Choroid plexus epithelial cell (primary cell): Measurements from ENCODE around the gene PIP4K2A.
"Not testable (repeated sequence)": the region's sequence is repeated elsewhere in the genome, so short reads cannot be mapped to it uniquely, and the experiment has no call there.

ENCODE experiments used
- DNase-seq: peaks from one replicate; pipeline ENCODE4 v3.0.0-alpha.2; 2010; ENCODE audit warnings: low read depth
- H3K4me3 ChIP-seq: 2 replicates; pipeline ENCODE4 v1.5.1; 2011; ENCODE audit warnings: low read depth, mild to moderate bottlenecking, control low read depth, low read length, moderate library complexity
- CTCF ChIP-seq: conservative IDR thresholded peaks from 2 replicates; pipeline ENCODE4 v1.5.1; 2011; ENCODE audit warnings: low read depth, mild to moderate bottlenecking, control low read depth, inconsistent platforms, low read length, moderate library complexity

PIP4K2A gene

GRCh38 chr10:22536620-22537019 is 177.8 kb downstream of the PIP4K2A start:
- H3K4me3 ChIP-seq, result no peak overlapping the region
- no peak for DNase-seq
- no peak for TF ChIP-seq CTCF

- TF ChIP-seq CTCF, result no peak
- no peak overlapping the region for H3K4me3 ChIP-seq
- DNase-seq, result peak; percentile 45
Observed at GRCh38 chr10:22534849-22535604, 179.4 kb downstream of the PIP4K2A start.

- TF ChIP-seq CTCF, result no peak
- no peak overlapping the region for H3K4me3 ChIP-seq
- no peak for DNase-seq
Observed at GRCh38 chr10:22531441-22531840, 182.9 kb downstream of the PIP4K2A start.

- no peak for DNase-seq
- TF ChIP-seq CTCF, result no peak
Observed at GRCh38 chr10:22531008-22531407, 183.4 kb downstream of the PIP4K2A start.

GRCh38 chr10:22527520-22527919 is 186.9 kb downstream of the PIP4K2A start:
- no peak for DNase-seq
- no peak overlapping the region for H3K4me3 ChIP-seq
- TF ChIP-seq CTCF, result no peak

More at GRCh38 chr10:22531008-22531407, 183.4 kb downstream of the PIP4K2A start:
- no peak overlapping the region for H3K4me3 ChIP-seq

GRCh38 chr10:22524333-22524732 is 190.0 kb downstream of the PIP4K2A start:
- not testable (repeated sequence) for DNase-seq, H3K4me3 ChIP-seq

- not testable (repeated sequence) for H3K4me3 ChIP-seq, DNase-seq
Observed at GRCh38 chr10:22520645-22521044, 193.7 kb downstream of the PIP4K2A start.

- no peak for DNase-seq
- TF ChIP-seq CTCF, result no peak
- no peak overlapping the region for H3K4me3 ChIP-seq
Observed at GRCh38 chr10:22518167-22518724, 196.1 kb downstream of the PIP4K2A start.
